GM19023 (cell line): Measurements from ENCODE around the gene ABCA3.
"Not testable (repeated sequence)": the region's sequence is repeated elsewhere in the genome, so short reads cannot be mapped to it uniquely, and the experiment has no call there.

ENCODE experiments used
- ATAC-seq: cut with Tn5 transposase; IDR thresholded peaks from one replicate; pipeline ENCODE4 v1.9.1; 2021; ENCODE audit warnings: mild to moderate bottlenecking, moderate library complexity; ENCODE audit not compliant: unreplicated experiment

The ABCA3 gene

DNA sequence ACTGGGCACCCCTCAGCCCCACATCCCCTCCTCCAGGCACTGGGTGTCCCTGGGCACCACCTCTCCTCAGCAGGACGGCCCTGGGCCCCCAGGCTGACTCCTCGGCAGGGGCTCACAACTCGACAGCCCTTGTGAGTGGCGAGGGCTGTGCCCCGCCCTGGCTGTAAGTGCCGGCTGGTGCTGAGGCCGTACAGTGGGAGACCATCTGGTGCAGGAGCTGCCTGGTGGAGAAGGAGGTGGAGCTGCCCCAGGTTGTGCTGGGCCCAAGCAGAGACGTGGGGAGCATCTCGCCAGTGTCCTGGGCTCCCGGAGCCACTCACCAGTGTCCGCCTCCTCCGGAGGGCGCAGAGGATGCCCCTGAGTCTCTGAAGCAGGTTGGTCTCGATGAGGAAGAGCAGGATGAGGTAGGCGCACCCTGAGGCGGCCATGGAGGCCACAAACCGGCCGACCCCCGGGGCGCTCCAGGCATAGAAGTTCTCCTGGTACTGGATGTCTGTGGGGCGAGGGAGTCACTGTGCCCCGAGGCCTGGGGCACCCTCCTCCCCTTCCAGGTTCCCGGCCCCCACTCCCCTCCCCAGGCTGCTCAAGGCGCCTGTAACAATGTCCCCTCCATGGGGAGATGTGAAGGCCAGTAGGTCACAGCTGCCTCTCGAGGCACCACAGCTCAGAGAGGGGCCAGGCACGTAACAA, 57.5 kb downstream of the ABCA3 start:
- no peak for ATAC-seq

DNA sequence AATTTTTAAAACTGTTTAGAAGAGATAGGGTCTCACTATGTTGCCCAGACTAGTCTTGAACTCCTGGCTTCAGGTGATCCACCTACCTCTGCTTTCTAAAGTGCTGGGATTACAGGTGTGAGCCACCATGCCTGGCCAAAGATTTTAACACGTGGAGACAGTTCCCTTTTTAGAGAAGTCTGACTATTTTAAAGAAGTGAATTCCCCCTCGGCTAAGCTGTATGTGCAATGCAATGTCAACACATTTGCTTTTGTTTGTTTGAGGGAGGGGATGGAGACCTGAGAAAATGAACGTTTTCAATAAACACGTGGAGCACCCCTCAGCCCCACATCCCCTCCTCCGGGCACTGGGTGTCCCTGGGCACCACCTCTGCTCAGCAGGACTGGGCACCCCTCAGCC, 58.3 kb downstream of the ABCA3 start:
- no peak for ATAC-seq

DNA sequence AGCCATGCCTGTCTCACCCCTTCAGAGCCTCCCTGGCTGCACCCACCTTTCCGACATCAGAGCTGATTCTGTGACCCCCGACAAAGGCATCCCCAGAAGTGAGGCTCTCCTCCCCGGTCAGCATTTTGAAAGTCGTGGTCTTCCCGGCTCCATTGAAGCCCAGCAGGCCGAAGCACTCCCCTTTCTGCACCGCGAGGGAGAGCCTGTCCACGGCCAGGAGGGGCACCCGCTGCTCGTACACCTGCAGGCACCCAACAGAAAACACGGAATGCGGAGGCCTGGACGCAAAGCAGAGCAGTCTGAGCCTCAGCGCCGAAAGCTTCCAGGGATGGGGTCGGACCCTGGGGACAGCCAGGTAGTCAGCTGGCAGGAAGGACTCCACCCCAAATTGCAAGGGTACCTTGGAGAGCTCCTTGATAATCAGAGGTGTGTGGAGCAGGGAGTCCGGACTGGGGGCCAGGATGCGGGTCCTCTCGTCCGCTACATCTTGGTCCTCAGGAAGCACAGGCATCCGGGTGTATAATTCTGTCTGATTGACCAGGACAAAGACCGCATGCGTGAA, 59.5 kb downstream of the ABCA3 start:
- ATAC-seq, result no peak

DNA sequence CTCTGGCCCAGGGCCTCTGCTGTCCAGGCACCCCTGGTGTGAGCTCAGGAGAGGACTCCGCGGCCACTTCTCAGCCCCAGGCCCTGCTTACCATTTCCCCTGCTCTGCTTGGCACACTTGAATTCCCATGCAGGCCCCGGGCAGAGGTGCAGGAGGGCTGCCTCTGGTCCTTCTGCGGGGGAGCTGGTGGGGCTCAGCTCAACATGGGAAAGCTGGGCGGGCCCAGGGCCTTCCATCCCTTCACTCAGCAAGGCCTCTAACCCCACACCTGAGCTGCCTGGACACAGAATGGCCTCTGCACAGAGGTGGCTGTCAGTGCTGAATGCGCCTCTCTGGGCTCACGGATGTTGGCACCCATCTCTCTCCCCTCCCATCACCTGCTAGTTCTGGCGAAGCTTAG, 60.1 kb downstream of the ABCA3 start:
- ATAC-seq, result no peak

DNA sequence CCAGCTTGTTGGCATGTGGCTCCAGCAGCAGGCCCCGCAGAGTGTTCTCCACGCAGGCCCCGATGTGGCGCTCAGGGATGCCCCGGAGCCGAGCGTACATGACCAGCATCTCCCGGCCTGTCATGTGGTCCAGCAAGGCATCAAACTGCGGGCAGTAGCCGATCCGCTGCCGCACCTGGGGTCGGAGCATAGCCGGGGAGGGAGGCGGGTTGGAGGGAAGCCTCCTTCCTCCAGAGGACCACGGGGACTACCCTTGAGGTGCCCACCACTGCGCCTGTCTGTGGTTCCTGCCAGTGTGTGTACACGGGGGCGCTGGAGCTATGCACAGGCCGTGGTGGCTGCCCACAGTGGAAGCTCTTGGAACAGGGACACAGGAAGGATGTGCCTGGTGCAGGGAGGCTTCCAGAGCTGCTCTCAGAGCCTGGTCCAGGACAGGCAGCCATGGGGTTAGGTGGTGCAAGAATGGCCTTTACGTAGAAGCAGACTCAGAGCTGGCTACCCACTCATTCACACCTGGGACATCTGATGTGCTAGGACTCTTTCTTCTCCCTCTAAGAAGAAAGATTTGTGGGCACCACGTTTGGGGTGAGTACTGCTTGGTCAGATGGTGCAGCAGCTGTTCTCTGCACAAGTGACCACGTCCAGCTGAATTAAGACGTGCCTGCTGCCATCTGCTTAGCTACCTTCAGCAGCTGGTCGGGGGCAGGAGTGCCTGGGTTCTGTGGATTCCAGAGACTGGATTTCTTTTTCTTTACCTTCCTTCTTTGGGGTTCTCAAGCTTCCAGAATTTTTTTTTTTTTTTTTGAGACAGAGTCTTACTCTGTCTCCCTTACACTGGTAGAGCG, 61.4 kb downstream of the ABCA3 start:
- ATAC-seq, result no peak

DNA sequence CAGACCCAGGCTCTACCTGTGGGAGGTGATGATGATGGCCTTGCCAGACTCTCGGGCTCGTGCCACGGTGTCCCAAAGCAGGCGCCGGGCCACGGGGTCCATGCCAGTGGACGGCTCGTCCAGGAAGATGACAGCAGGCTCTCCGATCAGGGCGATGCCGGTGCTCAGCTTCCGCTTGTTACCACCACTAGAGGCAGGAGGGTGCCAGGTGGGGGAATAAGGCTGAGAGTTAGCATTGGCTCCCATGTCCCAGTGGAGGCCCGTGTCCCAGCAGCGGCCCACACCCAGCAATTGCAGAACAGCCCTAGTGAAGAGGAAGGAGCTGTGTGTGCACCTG, 62.3 kb downstream of the ABCA3 start:
- ATAC-seq, result no peak

DNA sequence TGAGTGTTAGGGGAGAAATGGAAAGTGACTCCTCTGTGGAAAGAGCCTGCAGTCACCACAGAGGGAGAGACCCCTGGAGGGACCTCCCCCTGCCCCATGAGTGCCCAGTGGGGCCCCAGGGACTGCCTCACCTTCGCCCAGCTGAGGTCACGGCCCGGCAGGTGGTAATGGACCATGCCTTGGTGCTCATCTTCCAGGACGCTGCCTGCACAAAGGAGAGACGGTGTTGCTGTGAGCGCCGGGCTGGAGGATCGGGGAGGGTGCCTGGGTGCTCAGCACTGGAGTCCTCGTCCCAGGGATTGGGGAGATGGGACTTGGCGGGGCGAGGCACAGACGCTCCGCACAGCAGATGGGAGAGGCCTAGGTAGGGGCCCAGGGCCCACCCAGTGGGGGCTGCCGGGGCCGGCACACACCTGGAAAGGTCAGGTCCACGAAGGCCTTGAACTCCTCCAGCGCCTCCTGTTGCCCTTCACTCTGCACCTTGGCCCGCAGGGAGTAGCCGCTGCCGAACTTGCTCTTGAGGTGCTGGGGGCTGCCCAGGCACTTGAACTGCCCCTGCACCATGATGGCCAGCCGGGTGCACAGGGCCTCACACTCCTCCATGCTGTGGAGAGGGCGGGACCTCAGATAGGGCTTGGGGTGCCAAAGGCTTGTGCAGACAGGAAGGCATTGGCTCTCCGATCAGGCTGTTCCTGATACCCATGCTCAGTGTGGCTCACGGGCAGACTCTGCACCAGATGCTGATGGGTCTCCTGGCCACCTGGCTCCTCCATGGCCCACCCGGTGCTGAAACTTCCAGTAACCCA, 62.9 kb downstream of the ABCA3 start:
- no peak for ATAC-seq

DNA sequence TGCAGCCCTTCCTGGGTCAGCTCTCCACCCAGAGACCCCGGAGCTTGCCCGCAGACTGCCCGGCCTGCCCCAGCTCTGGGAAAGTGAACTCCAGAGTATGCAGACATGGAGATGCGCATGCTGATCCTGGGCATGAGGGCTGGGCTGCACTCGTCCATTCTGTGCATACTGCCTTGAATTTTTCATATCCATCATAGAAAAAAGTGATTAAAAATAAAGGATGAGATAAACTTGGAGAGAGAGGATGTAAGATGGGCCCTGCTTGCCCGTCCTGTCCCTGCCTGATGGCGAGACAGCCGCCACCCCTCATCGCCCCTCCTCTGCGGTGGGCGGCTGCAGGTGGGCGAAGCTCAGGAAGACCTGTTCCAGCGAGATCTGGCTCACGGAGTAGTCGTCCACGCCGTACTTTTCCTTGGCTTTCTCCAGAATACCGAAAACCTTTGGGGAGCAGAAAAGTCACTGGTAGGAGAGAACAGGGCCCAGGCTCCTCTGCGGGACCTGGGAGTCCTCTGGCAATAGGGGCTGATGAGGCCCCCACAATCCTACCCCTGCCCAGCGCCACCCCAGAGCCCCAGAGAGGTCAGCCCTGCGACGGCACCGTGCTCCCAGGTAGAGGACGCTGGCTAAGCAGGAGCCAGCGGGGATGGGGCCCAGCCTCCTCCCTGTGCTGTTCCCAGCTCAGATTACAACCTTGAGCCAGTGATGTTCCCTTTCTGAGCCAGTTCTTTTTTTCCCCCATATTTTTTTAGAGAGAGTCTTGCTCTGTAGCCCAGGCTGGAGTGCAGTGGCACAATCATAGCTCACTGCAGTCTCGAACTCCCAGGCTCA, 63.9 kb downstream of the ABCA3 start:
- no peak for ATAC-seq

DNA sequence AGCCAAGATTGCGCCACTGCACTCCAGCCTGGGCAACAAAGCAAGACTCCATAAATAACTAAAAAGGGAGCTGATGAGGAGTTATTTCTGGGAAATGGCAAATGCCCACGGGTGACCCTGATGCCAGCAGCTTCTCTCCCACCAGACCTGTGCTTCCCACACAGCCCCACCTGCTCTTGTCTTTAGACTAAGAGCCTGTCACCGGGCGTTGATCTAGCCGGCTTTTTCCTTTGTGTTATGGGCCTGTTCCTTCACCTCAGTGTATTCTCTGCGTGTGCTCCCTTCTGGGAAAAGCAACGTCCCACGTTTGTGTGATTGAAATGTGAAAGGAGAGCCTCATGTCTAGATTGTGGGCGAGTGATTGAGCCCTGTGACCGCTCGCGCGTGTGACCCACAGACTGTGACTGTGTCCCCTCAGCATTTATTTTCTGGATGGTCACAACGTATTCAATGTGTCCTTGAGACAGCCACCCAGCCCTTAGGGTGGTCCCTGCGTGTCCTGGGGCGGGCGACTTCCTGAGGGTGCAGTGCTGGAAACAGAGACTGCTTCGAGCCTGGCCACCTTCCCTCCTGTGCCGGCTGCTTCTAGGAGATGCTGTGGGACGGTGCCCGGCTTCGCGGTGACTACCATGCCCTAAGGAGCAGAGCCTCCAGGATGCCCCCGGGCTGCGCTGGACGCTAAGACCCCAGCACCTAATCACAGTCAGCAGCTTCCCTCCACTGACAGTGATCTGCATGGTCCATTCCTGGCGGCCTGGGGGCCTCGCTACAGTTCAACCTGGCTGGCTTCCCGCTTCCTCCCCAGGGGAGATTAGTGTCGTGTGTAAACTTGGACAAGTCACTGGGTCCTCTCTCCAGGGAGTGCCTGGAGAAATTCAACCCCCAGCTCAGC, 64.8 kb downstream of the ABCA3 start:
- no peak for ATAC-seq

DNA sequence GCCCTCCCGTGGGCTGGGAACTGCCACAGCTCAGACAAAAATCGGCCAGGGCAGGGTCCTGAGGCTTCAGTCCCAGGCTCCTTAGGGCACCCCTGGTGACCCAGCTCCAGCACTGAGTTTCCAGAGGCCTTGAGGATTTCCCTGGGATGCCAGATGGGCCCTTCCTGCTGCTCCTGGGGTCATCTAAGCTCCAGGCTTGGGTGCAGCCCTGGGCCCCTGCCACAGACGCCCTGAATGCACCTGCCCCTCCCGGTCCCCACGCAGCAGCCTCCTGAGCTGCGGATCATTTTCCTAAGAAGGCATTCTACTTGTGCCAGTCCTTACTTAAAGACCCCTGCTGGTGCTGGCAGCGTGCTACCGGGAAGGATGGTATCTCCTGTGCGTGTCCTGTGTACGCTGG, 66.6 kb downstream of the ABCA3 start:
- ATAC-seq, result no peak

DNA sequence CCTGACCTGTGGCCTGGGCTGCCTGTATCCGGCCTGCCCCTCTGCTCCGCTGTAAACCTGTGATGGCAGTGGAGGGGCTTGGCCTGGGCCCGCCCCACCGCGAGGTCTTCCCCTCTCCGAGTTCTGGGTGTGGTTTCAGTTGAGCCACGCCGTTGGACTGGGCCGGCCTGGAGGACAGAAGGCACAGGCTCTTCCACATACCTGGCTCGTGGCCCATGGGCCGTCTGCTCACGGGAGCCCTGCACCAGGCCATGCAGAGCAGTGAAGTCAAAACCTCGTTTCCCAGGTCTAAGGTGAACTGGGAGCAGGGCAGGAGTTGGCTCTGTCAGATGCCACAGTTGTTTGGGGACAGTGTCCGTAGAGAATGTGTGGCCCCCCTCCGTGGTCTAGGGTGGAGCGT, 67.0 kb downstream of the ABCA3 start:
- no peak for ATAC-seq

DNA sequence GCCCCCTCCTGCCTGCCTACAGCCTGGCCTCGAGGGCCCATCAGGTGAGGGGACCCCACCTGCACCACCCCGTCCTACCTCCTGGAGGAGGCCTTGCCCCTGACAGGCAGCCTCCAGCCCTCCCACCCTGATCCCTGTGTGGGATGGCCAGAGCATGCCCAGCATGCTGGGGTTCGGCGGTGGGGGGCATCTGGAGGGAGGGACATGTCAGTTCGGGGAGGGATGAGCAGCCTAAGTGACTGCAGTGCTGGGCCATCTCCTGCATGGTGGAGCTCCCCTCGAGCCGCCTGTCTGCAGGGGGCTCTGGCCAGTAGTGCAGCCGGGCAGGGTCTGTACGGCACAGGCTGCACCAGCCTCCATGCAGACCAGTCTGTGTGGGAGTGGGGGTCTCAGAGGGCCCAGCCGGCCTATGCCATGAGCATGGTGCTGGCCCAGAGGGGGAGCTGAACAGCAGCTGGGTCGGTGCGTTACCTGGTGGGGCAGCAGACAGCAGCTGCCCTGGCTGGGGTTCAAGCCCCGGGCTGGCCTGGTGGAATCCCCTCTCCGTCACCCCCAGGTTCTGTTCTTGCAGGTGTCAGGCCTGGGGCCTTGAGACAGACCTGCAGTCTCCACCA, 68.6 kb downstream of the ABCA3 start:
- ATAC-seq, result no peak

DNA sequence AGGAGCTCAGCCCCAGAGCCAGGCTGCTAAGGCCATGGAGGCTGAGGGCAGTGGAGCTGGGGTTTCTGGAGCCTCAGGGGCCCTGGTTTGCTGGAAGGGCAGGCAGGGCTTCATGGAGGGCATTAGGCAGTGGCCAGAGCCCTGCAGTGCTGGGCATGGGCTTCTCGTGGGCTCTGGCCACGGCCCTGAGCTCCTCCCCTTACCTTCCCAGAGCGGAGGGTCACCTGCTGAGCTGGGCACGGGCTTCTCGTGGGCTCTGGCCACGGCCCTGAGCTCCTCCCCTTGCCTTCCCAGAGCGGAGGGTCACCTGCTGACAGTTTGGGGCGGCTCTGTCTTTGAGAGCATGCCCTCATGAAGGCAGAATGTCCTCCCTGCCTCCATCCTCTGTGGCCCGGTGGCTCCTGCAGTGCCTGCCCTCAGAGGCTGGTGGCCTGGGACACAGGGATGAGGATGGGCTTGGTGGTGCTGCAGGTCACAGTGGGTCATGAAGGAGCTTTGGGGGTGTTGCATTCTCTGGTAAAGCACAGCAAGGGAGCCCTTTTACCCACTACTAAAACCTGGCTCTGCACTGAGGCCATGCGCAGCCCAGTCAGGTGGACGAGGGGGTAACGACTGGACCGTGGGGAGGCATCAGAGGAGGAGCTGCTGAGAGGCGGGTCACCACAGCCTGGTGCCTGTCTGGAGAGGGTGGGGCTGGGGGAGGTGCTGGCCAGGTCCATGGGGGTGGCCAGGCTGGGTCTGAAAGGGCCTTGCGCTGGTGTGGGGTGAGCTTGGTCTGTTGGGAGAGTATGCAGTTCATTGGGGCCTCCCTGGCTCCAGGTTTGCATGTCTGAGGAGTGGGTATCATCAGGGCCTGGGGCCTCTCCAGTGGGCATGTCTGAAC, 69.7 kb downstream of the ABCA3 start:
- ATAC-seq, result no peak

DNA sequence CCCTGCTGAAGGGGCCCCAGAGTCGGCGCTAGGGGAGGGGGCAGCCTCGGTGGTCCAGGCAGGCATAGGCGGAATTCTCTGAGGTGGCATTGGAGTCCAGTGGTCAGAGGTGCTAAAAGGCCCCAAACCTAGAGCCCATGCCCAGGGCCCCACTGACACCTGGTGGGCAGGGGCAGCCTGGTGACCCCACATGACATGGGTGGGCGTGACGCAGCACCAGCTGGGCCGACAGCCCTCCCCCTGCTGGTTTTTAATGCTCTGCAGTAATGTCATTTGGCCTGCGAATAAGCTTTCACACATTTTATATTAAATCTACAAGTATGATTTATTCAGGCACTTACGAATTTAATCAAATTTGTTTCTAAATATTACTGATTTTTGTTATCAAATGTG, 70.5 kb downstream of the ABCA3 start:
- ATAC-seq, result no peak

DNA sequence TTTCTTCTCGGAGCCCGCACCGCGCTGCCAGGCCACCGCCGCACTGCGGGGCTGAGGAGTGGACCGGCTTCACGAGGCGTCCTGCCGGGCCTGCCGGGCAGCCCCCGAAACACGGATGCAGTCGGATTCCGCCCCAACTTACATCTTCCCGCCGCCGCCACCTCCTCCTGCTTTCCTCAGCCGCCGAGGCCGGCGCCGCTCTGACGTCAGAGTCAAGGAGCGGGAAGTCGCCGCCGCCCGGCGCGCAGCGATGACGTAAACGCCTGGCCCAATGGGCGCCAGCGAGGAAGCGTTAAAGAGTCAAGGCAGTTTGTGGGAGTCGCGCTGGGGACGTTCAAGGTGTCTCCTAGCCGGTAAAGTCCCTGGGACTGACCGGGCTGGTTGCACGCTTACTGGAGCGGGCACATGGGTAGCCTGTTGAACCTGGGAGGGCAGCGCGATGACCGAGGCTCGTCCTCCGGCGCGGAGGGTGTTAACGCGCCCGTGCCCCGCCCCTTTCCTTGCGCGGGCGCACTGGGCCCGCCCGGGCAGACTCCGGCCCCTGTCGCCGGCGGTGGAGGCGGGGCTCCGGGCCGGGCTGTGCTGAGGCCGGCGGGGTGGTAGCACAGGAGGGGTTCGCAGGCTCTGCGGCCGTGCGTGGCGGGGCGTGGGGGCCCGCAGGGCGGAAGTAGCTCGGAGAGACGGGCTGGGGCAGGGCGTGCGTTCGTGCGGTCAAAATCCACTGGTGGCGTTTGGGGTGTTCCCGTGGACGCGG, 72.4 kb downstream of the ABCA3 start, which contains the start of gene RNPS1:
TSS of gene RNPS1 (minus strand) at position 214 of the 754 bp plus-strand sequence. CDS start 3,483 bp downstream, outside the sequence.
- peak; percentile 77 for ATAC-seq

DNA sequence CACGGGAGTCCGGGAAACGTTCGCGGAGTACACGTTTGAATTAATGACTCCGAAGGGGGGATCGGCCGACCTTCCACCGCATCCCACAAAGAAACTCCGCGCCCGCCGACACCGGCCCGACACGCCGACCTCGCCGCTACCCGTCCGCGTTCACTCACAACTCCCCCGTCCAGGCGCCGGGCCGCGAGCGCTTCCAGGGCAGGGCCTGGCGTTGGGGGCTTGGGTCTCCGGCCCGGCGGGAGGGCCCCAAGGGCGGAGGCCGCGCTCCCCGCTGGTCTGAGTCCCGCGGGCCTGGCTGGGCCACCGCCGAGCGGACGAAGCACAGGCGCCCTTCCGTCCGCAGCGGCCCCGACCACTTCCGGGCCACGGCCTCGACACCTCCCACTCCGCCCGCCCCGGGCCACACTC, 73.0 kb downstream of the ABCA3 start:
- peak; percentile 64 for ATAC-seq

DNA sequence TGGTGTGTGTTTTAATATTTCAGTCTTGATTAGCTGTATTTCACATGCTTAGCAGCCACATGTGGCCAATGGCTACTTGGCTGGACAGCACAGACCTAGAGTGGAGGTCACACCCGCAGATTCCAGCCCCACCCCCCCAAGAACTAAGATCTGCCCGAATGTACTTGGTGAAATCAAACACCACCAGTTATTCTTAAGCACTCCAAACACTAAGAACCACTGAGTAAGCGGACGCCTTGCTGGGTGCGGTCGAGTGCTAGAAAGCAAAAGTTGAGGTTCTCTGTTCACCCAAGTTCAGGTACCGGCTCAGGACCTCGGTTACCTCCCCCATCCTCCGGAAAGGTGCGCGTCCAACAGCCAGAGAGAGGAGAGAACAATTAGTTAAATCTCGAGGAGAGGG, 73.6 kb downstream of the ABCA3 start:
- ATAC-seq, result not testable (repeated sequence)
